22Rv1 (cell line): Measurements from ENCODE around the gene NR1D2.

Experiments used
- CTCF ChIP-seq: fragments of 450-650 bp; IDR thresholded peaks from 2 replicates; pipeline ENCODE4 v1.5.1; 2017; ENCODE audit warnings: mild to moderate bottlenecking
- ZFX ChIP-seq: fragments of 450-650 bp; IDR thresholded peaks from 2 replicates; pipeline ENCODE4 v1.6.1; 2017; ENCODE audit warnings: antibody characterized with exemption, borderline replicate concordance

GRCh38 chr3:23956701-23957100 lies 11.6 kb downstream of the NR1D2 start:
- no peak for TF ChIP-seq CTCF
- no peak for TF ChIP-seq ZFX
